ENCODE results near the gene SRGAP1.
A peak's percentile ranks its signal among the peaks of the same experiment; 100 is the strongest.
"Not testable (repeated sequence)": the region's sequence is repeated elsewhere in the genome, so short reads cannot be mapped to it uniquely, and the experiment has no call there.

The SRGAP1 gene

DNA sequence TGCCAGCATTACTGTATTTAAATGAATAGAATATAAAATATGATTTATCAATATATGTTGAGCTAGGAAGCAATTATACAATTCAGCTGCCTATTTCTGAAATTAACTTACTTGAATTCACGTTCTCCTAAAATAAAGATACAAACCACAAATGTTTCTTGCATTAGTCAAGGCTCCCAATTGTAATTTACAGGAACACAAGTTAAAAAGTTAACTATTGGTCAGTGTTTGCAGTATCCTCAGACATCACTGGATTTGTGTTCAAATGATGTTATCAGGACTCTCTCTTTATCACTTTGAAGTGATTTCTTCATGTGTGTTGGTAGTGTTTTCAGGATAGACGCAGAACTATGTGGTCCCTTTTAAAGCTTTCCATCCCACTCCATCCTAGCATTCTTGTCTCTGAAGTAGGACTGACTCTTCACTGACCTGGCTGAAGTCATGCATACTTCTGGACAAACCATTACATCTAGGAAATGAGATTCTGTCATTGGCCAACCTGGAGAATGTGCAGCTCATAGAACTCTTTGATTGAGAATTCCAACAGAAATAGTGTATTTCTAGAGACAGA lies 221.5 kb downstream of the SRGAP1 start:
- Mint-ChIP-seq H3K27me3 (ENCODE audit: low read depth) (no peaks in the 10 kb centered on the region), H3K4me3 (no peak overlapping the region), H3K9me3 (no peaks in the 10 kb centered on the region), H3K27ac (no peak overlapping the region), H3K4me1 (peaks cover 14% of the 10 kb centered on the region), H3K36me3 (ENCODE audit: low read depth) (peaks cover 51% of the 10 kb centered on the region)
- TF ChIP-seq, protein P1, sequence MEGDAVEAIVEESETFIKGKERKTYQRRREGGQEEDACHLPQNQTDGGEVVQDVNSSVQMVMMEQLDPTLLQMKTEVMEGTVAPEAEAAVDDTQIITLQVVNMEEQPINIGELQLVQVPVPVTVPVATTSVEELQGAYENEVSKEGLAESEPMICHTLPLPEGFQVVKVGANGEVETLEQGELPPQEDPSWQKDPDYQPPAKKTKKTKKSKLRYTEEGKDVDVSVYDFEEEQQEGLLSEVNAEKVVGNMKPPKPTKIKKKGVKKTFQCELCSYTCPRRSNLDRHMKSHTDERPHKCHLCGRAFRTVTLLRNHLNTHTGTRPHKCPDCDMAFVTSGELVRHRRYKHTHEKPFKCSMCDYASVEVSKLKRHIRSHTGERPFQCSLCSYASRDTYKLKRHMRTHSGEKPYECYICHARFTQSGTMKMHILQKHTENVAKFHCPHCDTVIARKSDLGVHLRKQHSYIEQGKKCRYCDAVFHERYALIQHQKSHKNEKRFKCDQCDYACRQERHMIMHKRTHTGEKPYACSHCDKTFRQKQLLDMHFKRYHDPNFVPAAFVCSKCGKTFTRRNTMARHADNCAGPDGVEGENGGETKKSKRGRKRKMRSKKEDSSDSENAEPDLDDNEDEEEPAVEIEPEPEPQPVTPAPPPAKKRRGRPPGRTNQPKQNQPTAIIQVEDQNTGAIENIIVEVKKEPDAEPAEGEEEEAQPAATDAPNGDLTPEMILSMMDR (IDR thresholded peaks at IDR 0.05; ENCODE audit: unreplicated experiment in 3 of 3): no peak

DNA sequence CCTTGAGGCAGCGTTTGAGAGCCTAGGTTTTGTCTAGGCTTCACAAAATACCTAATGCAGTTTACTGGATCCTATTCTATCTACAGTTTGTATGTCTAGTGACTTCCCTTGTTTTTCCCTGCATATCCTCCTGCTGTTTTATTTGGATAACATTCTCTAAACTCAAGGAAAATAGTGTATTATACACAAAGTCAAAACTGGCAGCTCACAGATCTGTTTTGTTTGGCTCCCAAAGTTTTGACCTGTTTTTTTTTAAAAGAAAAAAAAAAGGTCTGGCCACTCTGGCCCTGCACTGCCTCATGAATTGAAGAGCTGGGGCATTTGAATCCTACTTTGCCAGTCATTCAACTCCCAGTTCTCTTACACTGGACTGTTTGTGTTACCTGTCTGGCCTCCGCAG lies 222.3 kb downstream of the SRGAP1 start:
- Mint-ChIP-seq H3K27ac (no peak overlapping the region), H3K4me1 (peaks cover 14% of the 10 kb centered on the region)

DNA sequence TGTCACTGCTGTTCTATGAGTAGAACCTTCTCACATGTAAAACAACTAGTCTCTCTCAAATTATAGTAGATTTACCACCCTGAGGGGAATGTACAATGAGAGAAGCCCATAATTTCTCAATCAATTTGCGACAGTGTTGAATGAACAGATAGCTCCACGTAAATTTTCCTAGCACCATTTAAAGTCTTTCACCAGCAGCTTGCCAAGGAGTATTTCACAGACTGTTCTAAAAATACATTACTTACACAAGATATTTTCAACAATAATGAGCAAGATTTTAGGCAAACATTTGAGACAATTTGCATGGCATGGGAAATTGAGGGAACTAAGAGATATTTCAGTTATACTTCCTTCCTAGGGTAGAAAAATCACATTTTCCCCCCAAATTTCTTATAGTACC lies 226.0 kb downstream of the SRGAP1 start:
- Mint-ChIP-seq H3K9me3 (peaks cover 2% of the 10 kb centered on the region), H3K36me3 (ENCODE audit: low read depth) (peaks cover 77% of the 10 kb centered on the region), H3K4me1 (no peaks in the 10 kb centered on the region), H3K4me3 (no peak overlapping the region), H3K27ac (no peak overlapping the region), H3K27me3 (ENCODE audit: low read depth) (no peaks in the 10 kb centered on the region)
- TF ChIP-seq, protein P1 (IDR thresholded peaks at IDR 0.05; ENCODE audit: unreplicated experiment in 3 of 3): no peak

More for the DNA sequence above, 222.3 kb downstream of the SRGAP1 start:
- no peaks in the 10 kb centered on the region for H3K9me3 Mint-ChIP-seq
- H3K36me3 Mint-ChIP-seq (ENCODE audit: low read depth): peaks cover 54% of the 10 kb centered on the region
- TF ChIP-seq, protein P1 (IDR thresholded peaks at IDR 0.05; ENCODE audit: unreplicated experiment in 3 of 3): no peak
- no peak overlapping the region for H3K4me3 Mint-ChIP-seq
- no peaks in the 10 kb centered on the region for H3K27me3 Mint-ChIP-seq (ENCODE audit: low read depth)

DNA sequence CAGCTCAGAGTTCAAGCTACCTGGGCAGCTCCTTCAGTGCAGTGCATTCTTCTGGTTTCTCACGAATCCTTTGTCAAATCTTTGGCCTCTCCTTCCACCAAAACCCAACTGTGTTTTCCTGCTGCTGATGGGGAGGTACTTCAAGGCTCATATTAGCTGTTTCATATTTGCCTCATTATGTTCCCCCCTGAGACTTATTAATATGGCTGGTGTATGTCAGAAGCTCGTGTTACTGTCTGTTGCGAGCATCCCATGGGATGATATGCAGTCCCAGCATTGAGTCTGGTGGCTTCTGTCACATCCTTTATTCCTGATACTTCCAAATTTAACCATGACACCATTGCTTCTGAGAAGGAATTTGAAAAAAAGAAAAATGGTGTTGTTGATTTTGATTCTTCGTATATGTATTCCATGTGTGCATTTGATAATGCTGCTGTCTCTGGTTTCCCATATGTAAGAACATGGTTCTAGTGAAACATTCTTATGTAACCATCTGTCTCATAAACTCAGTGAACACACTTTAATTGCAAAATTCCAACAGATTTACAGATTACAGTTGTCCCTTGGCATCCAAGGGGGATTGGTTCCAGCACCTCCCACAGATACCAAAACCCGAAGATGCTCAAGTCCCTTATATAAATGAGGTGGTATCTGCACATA lies 228.5 kb downstream of the SRGAP1 start:
- Mint-ChIP-seq H3K4me1 (peaks cover 4% of the 10 kb centered on the region), H3K4me3 (no peak overlapping the region), H3K27me3 (ENCODE audit: low read depth) (no peaks in the 10 kb centered on the region), H3K27ac (no peak overlapping the region), H3K9me3 (peaks cover 2% of the 10 kb centered on the region), H3K36me3 (ENCODE audit: low read depth) (peaks cover 71% of the 10 kb centered on the region)
- TF ChIP-seq, protein P1 (IDR thresholded peaks at IDR 0.05; ENCODE audit: unreplicated experiment in 3 of 3): no peak

DNA sequence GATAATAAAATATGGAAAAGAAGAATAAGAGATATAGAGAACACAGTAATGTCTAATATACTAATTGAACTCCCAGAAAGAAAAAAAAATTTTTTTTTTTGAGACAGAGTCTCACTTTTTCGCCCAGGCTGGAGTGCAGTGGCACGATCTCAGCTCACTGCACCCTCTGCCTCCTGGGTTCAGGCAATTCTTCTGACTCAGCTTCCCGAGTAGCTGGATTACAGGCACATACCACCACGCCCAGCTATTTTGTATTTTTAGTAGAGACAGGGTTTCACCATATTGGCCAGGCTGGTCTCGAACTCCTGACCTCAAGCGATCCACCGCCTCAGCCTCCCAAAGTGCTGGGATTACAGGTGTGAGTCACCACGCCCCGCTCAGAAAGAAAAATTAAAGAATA lies 232.1 kb downstream of the SRGAP1 start:
- not testable (repeated sequence) for H3K27me3 Mint-ChIP-seq (ENCODE audit: low read depth); H3K9me3 Mint-ChIP-seq; H3K27ac Mint-ChIP-seq; H3K4me3 Mint-ChIP-seq
- Mint-ChIP-seq H3K36me3 (ENCODE audit: low read depth) (peaks cover 78% of the 10 kb centered on the region), H3K4me1 (peaks cover 25% of the 10 kb centered on the region)

DNA sequence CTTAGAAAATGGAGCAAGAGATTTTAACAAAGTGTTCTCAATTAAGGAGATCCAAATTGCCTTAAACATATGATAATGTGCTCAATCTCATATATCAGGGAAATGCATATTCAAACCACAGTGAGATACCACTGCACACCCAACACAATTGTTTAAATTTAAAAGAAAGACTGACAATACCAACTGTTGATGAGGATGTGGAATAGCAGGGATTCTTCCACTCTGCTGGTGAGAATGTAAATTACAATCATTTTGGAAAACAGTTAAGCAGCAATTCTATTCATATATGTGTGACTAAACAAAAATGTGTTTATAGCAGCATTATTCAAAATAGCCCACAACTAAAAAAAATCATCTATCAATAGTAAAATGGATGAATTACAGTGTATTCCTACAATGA lies 233.4 kb downstream of the SRGAP1 start:
- Mint-ChIP-seq H3K4me3 (no peak overlapping the region), H3K9me3 (no peaks in the 10 kb centered on the region), H3K27ac (peak overlapping the region in 1 of 3 experiments; percentile 44), H3K27me3 (ENCODE audit: low read depth) (no peaks in the 10 kb centered on the region), H3K4me1 (peaks cover 36% of the 10 kb centered on the region), H3K36me3 (ENCODE audit: low read depth) (peaks cover 65% of the 10 kb centered on the region)
- TF ChIP-seq, protein P1 (IDR thresholded peaks at IDR 0.05; ENCODE audit: unreplicated experiment in 3 of 3): peak in 2 of 3 experiments; percentile 29 to 40

All from nephron (organoid).